OCI-LY1 (cell line): ENCODE measurements around the gene KIAA0040.

Source experiments
- CTCF ChIP-seq: fragments of 200-600 bp; sonication (generic), shearing (Covaris generic); IDR thresholded peaks from 2 replicates; pipeline ENCODE4 v1.5.1; 2017; ENCODE audit warnings: mild to moderate bottlenecking, antibody characterized with exemption, low read length, moderate library complexity, mixed read lengths
- EZH2 ChIP-seq: fragments of 200-600 bp; sonication (generic), shearing (Covaris generic); IDR thresholded peaks from 2 replicates; pipeline ENCODE4 v1.8.0; 2017; ENCODE audit warnings: borderline replicate concordance, mixed run types, mild to moderate bottlenecking, antibody characterized with exemption, low read length, moderate library complexity, mixed read lengths

GRCh38 chr1:175185903-175186302, 6.7 kb downstream of the KIAA0040 start:
- no peak for TF ChIP-seq EZH2
- TF ChIP-seq CTCF = no peak
